ENCODE data around the gene MAP3K9. TPM values are rescaled to one million over a fixed set of nuclear protein-coding genes. Genes with fewer than 3 reads are reported as not detected.

The MAP3K9 gene
- total and polyA plus RNA-seq, 2 donors from 2014 or later: 1.0 to 8.3 TPM

GRCh38 chr14:70814466-70814865 is 5.2 kb upstream of the MAP3K9 start:
- Histone ChIP-seq H3K27ac (ENCODE audit: low read depth in 2 of 2, low read length in 2 of 2) (no peak overlapping the region), H3K9me3 (ENCODE audit: control insufficient read depth in 2 of 3, insufficient read depth in 1 of 3, low read length in 3 of 3) (no peaks in the 10 kb centered on the region), H3K27me3 (ENCODE audit: control insufficient read depth, insufficient read depth, low read length) (no peaks in the 10 kb centered on the region), H3K4me1 (ENCODE audit: control insufficient read depth in 2 of 3, insufficient read depth in 2 of 3, low read depth in 1 of 3, low read length in 3 of 3) (peaks cover 0 to 6% (median 2%) of the 10 kb centered on the region in 3 donors), H3K9ac (ENCODE audit: low read length in 3 of 3) (no peak overlapping the region), H3K4me3 (ENCODE audit: low read length in 3 of 3) (no peak overlapping the region), H3K36me3 (ENCODE audit: control insufficient read depth in 2 of 3, insufficient read depth in 3 of 3, low read length in 3 of 3) (no peaks in the 10 kb centered on the region)
- TF ChIP-seq CTCF (IDR thresholded peaks at IDR 0.05; ENCODE audit: borderline replicate concordance, extremely low read depth, insufficient read depth): no peak
- intact Hi-C loops (cut with DNase I): loop anchor here (10.0 kb wide), 1 partner anchor 160 kb away; no protein-coding TSS in a partner anchor
- no peak for FAIRE-seq
- no peak for DNase-seq

DNA sequence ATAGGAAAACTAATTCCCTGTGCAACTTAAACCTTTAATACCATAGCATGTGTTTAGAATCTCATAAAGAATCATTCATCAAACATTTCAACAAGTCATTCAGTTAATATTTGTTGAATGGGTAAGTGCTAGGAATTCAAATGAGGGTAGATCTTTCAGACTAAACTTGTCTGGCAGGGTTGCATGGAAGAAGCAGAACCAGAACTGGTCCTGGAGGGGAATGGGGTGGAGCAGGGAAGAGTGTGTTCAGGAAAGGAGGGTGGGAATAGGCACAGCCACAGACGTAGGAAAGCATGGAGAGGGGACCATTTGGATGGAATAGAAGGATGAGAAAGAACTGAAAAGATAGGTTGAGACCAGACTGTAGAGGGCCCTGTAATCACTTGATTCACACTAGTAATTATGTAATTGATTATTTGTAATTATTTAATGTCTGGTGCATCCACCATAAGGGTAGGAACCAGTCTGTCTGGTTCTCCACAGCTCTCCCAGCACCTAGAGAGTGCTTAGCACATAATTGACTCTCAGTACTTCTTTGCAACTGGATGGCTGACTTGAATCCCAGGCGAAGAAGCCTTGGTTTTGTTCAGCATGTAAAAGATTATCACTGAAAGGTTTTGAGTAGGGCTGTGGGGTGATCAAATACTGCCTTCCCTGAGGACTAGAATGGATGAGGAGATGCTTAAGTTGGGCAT is 3.0 kb upstream of the MAP3K9 start:
- Histone ChIP-seq H3K27me3 (ENCODE audit: control insufficient read depth, insufficient read depth, low read length) (no peaks in the 10 kb centered on the region), H3K27ac (ENCODE audit: low read depth in 2 of 2, low read length in 2 of 2) (no peak overlapping the region), H3K4me1 (ENCODE audit: control insufficient read depth in 2 of 3, insufficient read depth in 2 of 3, low read depth in 1 of 3, low read length in 3 of 3) (peaks cover 0 to 6% (median 2%) of the 10 kb centered on the region in 3 donors), H3K9ac (ENCODE audit: low read length in 3 of 3) (no peak overlapping the region), H3K4me3 (ENCODE audit: low read length in 3 of 3) (no peak overlapping the region), H3K9me3 (ENCODE audit: control insufficient read depth in 2 of 3, insufficient read depth in 1 of 3, low read length in 3 of 3) (no peaks in the 10 kb centered on the region), H3K36me3 (ENCODE audit: control insufficient read depth in 2 of 3, insufficient read depth in 3 of 3, low read length in 3 of 3) (no peaks in the 10 kb centered on the region)
- no peak for FAIRE-seq
- intact Hi-C loops (cut with DNase I): loop anchor here (10.0 kb wide), 1 partner anchor 163 kb away; no protein-coding TSS in a partner anchor
- TF ChIP-seq CTCF (IDR thresholded peaks at IDR 0.05; ENCODE audit: borderline replicate concordance, extremely low read depth, insufficient read depth): no peak
- DNase-seq: no peak

DNA sequence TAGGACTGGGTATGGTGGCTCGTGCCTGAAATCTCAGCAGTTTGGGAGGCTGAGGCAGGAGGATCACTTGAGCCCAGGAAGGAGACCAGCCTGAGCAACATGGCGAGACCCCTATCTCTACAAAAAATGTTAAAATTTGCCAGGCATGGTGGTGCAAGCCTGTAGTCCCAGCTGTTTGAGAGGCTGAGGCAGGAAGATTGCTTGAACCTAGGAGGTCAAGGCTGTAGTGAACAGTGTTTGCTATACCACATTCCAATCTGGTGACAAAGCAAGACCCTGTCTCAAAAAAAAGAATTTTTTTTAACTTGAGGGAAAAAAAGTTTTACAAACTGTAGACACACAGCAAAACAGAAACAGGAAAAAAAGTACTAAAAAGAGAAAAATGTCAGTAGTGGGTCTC is 2.3 kb upstream of the MAP3K9 start:
- no peak for FAIRE-seq
- no peak overlapping the region for H3K4me3 ChIP-seq (ENCODE audit: low read length in 3 of 3)
- H3K27me3 ChIP-seq (ENCODE audit: control insufficient read depth, insufficient read depth, low read length): no peaks in the 10 kb centered on the region
- H3K9me3 ChIP-seq (ENCODE audit: control insufficient read depth in 2 of 3, insufficient read depth in 1 of 3, low read length in 3 of 3): no peaks in the 10 kb centered on the region
- no peaks in the 10 kb centered on the region for H3K36me3 ChIP-seq (ENCODE audit: control insufficient read depth in 2 of 3, insufficient read depth in 3 of 3, low read length in 3 of 3)
- no peak for DNase-seq
- H3K9ac ChIP-seq (ENCODE audit: low read length in 3 of 3): no peak overlapping the region
- no peak overlapping the region for H3K27ac ChIP-seq (ENCODE audit: low read depth in 2 of 2, low read length in 2 of 2)
- H3K4me1 ChIP-seq (ENCODE audit: control insufficient read depth in 2 of 3, insufficient read depth in 2 of 3, low read depth in 1 of 3, low read length in 3 of 3): peaks cover 0 to 6% (median 2%) of the 10 kb centered on the region in 3 donors
- no peak for TF ChIP-seq CTCF (IDR thresholded peaks at IDR 0.05; ENCODE audit: borderline replicate concordance, extremely low read depth, insufficient read depth)
- intact Hi-C loops (cut with DNase I): loop anchor here (10.0 kb wide), 1 partner anchor 163 kb away; no protein-coding TSS in a partner anchor

All from kidney (tissue), 14 donors.